OCI-LY7 (cell line): ENCODE measurements around the gene TRIM41. TPM values are rescaled to one million over a fixed set of nuclear protein-coding genes. Genes with fewer than 3 reads are reported as not detected.

ENCODE experiments used
- BruUV-seq: library from RNA; stranded (reverse); fragments of 400-500 nt; replicated peaks from 2 replicates; lab custom pipeline; 2021; lab: Mats Ljungman, UMichigan
- CTCF ChIA-PET: fragments of 300-600 bp; sonication (Branson Sonifier 250); formaldehyde crosslinking; loops from one replicate; lab custom pipeline; 2022; ENCODE audit warnings: antibody characterized with exemption; ENCODE audit not compliant: unreplicated experiment; lab: Charles Lee
- POLR2A ChIA-PET: fragments of 300-600 bp; sonication (Branson Sonifier 250); formaldehyde crosslinking; loops from one replicate; lab custom pipeline; 2022; ENCODE audit warnings: antibody characterized with exemption; lab: Charles Lee
- DNase-seq: peaks from one replicate; pipeline ENCODE4 v3.0.0-alpha.2; 2015; ENCODE audit warnings: low spot score
- H2AFZ ChIP-seq: fragments of 200-600 bp; sonication (generic), shearing (Covaris generic); 2 replicates; pipeline ENCODE4 v1.6.1; 2014; ENCODE audit warnings: mild to moderate bottlenecking, antibody characterized with exemption, low read length, moderate library complexity
- H3K27ac ChIP-seq: fragments of 200-600 bp; sonication (generic); 2 replicates; pipeline ENCODE4 v1.5.1; 2014; ENCODE audit warnings: mixed run types, low read depth, mild to moderate bottlenecking, moderate library complexity, low read length, inconsistent platforms; ENCODE audit not compliant: poor library complexity, severe bottlenecking
- H3K36me3 ChIP-seq: fragments of 200-600 bp; sonication (generic); 2 replicates; pipeline ENCODE4 v1.6.1; 2014; ENCODE audit warnings: mild to moderate bottlenecking, antibody characterized with exemption, low read length, moderate library complexity, mixed read lengths; ENCODE audit not compliant: insufficient read depth
- H3K4me1 ChIP-seq: fragments of 200-600 bp; sonication (generic); 2 replicates; pipeline ENCODE4 v1.5.1; 2014; ENCODE audit warnings: mild to moderate bottlenecking, low read length; ENCODE audit not compliant: insufficient read depth, poor library complexity, severe bottlenecking
- H3K4me2 ChIP-seq: fragments of 200-600 bp; sonication (generic); 2 replicates; pipeline ENCODE4 v1.6.1; 2014; ENCODE audit warnings: mild to moderate bottlenecking, low read length
- H3K4me3 ChIP-seq: fragments of 200-600 bp; sonication (generic); 2 replicates; pipeline ENCODE4 v1.5.1; 2014; ENCODE audit warnings: mild to moderate bottlenecking, low read depth, low read length; ENCODE audit not compliant: poor library complexity, severe bottlenecking
- H3K79me2 ChIP-seq: fragments of 200-600 bp; sonication (generic); 2 replicates; pipeline ENCODE4 v1.6.1; 2016; ENCODE audit warnings: low read depth, mild to moderate bottlenecking, low read length, moderate library complexity, mixed read lengths; ENCODE audit not compliant: insufficient read depth
- H3K9me2 ChIP-seq: fragments of 200-600 bp; sonication (generic); 2 replicates; pipeline ENCODE4 v1.6.1; 2016; ENCODE audit warnings: mild to moderate bottlenecking, low read length, mixed read lengths; ENCODE audit not compliant: insufficient read depth
- H3K9me3 ChIP-seq: fragments of 200-600 bp; sonication (generic); 2 replicates; pipeline ENCODE4 v1.6.1; 2014; ENCODE audit warnings: mild to moderate bottlenecking, mixed run types, low read length, mixed read lengths
- H4K20me1 ChIP-seq: fragments of 200-600 bp; sonication (generic); 2 replicates; pipeline ENCODE4 v1.6.1; 2014; ENCODE audit warnings: mild to moderate bottlenecking, antibody characterized with exemption, low read length, moderate library complexity, mixed read lengths; ENCODE audit not compliant: insufficient read depth
- EZH2phosphoT487 ChIP-seq: fragments of 200-600 bp; sonication (generic); IDR thresholded peaks from 2 replicates; pipeline ENCODE4 v1.6.1; 2018; ENCODE audit warnings: low read depth, borderline replicate concordance, mild to moderate bottlenecking, mixed run types, antibody characterized with exemption, low read length, moderate library complexity, mixed read lengths
- intact Hi-C: fragments of 100-400 bp; cut with micrococcal nuclease; formaldehyde crosslinking; loops from one replicate; pipeline ENCODE4 v1.10.0; 2022; ENCODE audit not compliant: unreplicated experiment
- total RNA-seq, 2 experiments: library from RNA; depleted of rRNA in 1 of 2; stranded (reverse); fragments of >200 nt in 1 of 2; shearing (Covaris generic) in 1 of 2; gene quantifications; 2 replicates each; pipeline ENCODE4 v1.2.3, GENCODE V29; 2014 to 2022
- TF ChIP-seq, protein P1 (sequence below): fragments of 200-600 bp; sonication (generic); conservative IDR thresholded peaks from 2 replicates; pipeline ENCODE4 v1.5.1; 2014; ENCODE audit warnings: mild to moderate bottlenecking, antibody characterized with exemption, low read length, moderate library complexity, mixed read lengths

TRIM41 gene
- total RNA-seq, 2 experiments from 2014 or later, result 30.2 to 73.4 TPM

- Histone ChIP-seq H3K4me1 (peaks cover 59% of the 10 kb centered on the region), H2AFZ (peak overlapping the region; percentile 66), H3K9me2 (no peaks in the 10 kb centered on the region), H3K9me3 (no peaks in the 10 kb centered on the region), H3K79me2 (peaks cover 82% of the 10 kb centered on the region), H3K27ac (peak overlapping the region; percentile 89), H3K36me3 (peaks cover 26% of the 10 kb centered on the region), H3K4me2 (peak overlapping the region; percentile 98), H3K4me3 (peak overlapping the region; percentile 89), H4K20me1 (peaks cover 17% of the 10 kb centered on the region)
- ChIA-PET CTCF (no interaction called here), POLR2A (interaction anchor here (0.6 to 3.7 kb wide), 3 partner anchors 9 to 24 kb away, joined by 4 to 17 read pairs (median 4); partner anchors contain the start of gene TRIM52)
- intact Hi-C loops, result loop anchor here (1.0 to 5.0 kb wide), 2 partner anchors 15 to 194 kb away; partner anchors contain the start of gene TRIM52
- TF ChIP-seq EZH2phosphoT487, result no peak
- no TSS peak for BruUV-seq
- peak; percentile 78 for DNase-seq
Observed at GRCh38 chr5:181246276-181247049, 23.4 kb downstream of the TRIM41 start.

DNA sequence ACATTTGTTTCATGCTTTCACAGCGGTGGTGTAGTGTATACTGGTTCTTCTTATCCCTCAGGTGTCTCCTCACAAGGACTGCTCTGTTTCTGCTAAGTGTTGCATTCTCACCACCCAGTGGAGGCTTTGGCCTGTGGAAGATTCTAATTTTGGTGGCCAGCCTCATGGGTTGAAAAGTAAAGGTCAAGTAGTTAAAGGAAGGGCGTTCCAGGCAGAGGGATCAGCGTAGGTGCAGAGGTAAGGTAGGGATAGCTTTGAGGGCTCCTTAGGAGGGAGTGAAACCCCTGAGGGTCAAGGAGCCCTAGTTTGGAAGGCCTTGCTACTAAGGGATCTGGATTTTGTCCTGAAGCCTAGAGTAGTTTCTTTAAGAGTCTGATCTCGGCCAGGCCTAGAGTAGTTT lies 25.2 kb downstream of the TRIM41 start:
- CTCF ChIA-PET, result no interaction called here
- H3K4me3 ChIP-seq, result peak overlapping the region; percentile 89
- H3K36me3 ChIP-seq, result peaks cover 18% of the 10 kb centered on the region
- H3K79me2 ChIP-seq, result peaks cover 80% of the 10 kb centered on the region
- POLR2A ChIA-PET, result interaction anchor here (1.0 to 1.3 kb wide), 3 partner anchors 10 to 56 kb away, joined by 3 to 5 read pairs (median 5); partner anchors contain the start of gene TRIM52
- H3K27ac ChIP-seq, result peak overlapping the region; percentile 51
- H2AFZ ChIP-seq, result no peak overlapping the region
- peak overlapping the region; percentile 98 for H3K4me2 ChIP-seq
- H4K20me1 ChIP-seq, result no peaks in the 10 kb centered on the region
- TF ChIP-seq, protein P1, sequence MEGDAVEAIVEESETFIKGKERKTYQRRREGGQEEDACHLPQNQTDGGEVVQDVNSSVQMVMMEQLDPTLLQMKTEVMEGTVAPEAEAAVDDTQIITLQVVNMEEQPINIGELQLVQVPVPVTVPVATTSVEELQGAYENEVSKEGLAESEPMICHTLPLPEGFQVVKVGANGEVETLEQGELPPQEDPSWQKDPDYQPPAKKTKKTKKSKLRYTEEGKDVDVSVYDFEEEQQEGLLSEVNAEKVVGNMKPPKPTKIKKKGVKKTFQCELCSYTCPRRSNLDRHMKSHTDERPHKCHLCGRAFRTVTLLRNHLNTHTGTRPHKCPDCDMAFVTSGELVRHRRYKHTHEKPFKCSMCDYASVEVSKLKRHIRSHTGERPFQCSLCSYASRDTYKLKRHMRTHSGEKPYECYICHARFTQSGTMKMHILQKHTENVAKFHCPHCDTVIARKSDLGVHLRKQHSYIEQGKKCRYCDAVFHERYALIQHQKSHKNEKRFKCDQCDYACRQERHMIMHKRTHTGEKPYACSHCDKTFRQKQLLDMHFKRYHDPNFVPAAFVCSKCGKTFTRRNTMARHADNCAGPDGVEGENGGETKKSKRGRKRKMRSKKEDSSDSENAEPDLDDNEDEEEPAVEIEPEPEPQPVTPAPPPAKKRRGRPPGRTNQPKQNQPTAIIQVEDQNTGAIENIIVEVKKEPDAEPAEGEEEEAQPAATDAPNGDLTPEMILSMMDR, result no peak
- TF ChIP-seq EZH2phosphoT487, result no peak
- no peak for DNase-seq
- H3K9me3 ChIP-seq, result no peaks in the 10 kb centered on the region
- H3K4me1 ChIP-seq, result peaks cover 54% of the 10 kb centered on the region
- BruUV-seq, result TSS peak; percentile 3
- intact Hi-C loops, result loop anchor here (5.0 kb wide), 1 partner anchor 196 kb away; no protein-coding TSS in a partner anchor
- no peaks in the 10 kb centered on the region for H3K9me2 ChIP-seq

GRCh38 chr5:181255276-181255675 lies 32.2 kb downstream of the TRIM41 start:
- no peak for DNase-seq
- Histone ChIP-seq H3K9me2 (no peaks in the 10 kb centered on the region), H3K79me2 (peaks cover 86% of the 10 kb centered on the region), H3K4me2 (0 out of 2 replicates have a peak overlapping the region, but pooled peaks have one; percentile 4), H3K4me3 (no peak overlapping the region), H3K4me1 (peaks cover 38% of the 10 kb centered on the region), H3K9me3 (no peaks in the 10 kb centered on the region), H3K36me3 (peaks cover 62% of the 10 kb centered on the region), H2AFZ (no peak overlapping the region), H4K20me1 (peaks cover 27% of the 10 kb centered on the region; the same call in 1 of the 2 replicates), H3K27ac (no peak overlapping the region)
- intact Hi-C loops, result no loop called here
- ChIA-PET CTCF (no interaction called here), POLR2A (interaction anchor here (0.7 to 0.9 kb wide), 5 partner anchors 9 to 70 kb away, joined by 3 to 4 read pairs (median 3); partner anchors contain the start of gene RACK1)
- no peak for TF ChIP-seq EZH2phosphoT487
- TF ChIP-seq, protein P1, result no peak
- BruUV-seq, result no TSS peak
